H9 (cell line): ENCODE data around the gene BBS4. TPM values are rescaled to one million over a fixed set of nuclear protein-coding genes. Genes with fewer than 3 reads are reported as not detected.

Experiments used
- DNase-seq: peaks from one replicate; pipeline ENCODE4 v3.0.0-alpha.2; 2017
- H2AFZ ChIP-seq: one replicate; pipeline ENCODE4 v1.6.1; 2013; ENCODE audit warnings: mild to moderate bottlenecking, low read length, control low read depth, moderate library complexity
- H2AK5ac ChIP-seq: 2 replicates; pipeline ENCODE4 v1.6.1; 2013; ENCODE audit warnings: low read length, control low read depth, mixed read lengths; ENCODE audit not compliant: insufficient read length
- H2BK120ac ChIP-seq: one replicate; pipeline ENCODE4 v1.6.1; 2013; ENCODE audit warnings: low read depth, mild to moderate bottlenecking, low read length, control low read depth, inconsistent platforms; ENCODE audit not compliant: poor library complexity, severe bottlenecking
- H2BK12ac ChIP-seq: 2 replicates; pipeline ENCODE4 v1.6.1; 2013; ENCODE audit warnings: low read length, control low read depth, mixed read lengths, low read depth; ENCODE audit not compliant: insufficient read length
- H2BK15ac ChIP-seq: 2 replicates; pipeline ENCODE4 v1.6.1; 2013; ENCODE audit warnings: low read depth, low read length, control low read depth
- H2BK20ac ChIP-seq: one replicate; pipeline ENCODE4 v1.6.1; 2013; ENCODE audit warnings: low read depth, mild to moderate bottlenecking, low read length, control low read depth, inconsistent platforms; ENCODE audit not compliant: poor library complexity, severe bottlenecking
- H2BK5ac ChIP-seq: 2 replicates; pipeline ENCODE4 v1.6.1; 2013; ENCODE audit warnings: low read length, control low read depth, mixed read lengths; ENCODE audit not compliant: insufficient read length
- H3K14ac ChIP-seq: 2 replicates; pipeline ENCODE4 v1.6.1; 2013; ENCODE audit warnings: low read length, control low read depth; ENCODE audit not compliant: insufficient read depth
- H3K18ac ChIP-seq: 2 replicates; pipeline ENCODE4 v1.6.1; 2013; ENCODE audit warnings: low read depth, mild to moderate bottlenecking, mixed read lengths, low read length, control low read depth; ENCODE audit not compliant: insufficient read length
- H3K23ac ChIP-seq: 2 replicates; pipeline ENCODE4 v1.6.1; 2013; ENCODE audit warnings: low read length, control low read depth, mixed read lengths, low read depth; ENCODE audit not compliant: insufficient read length
- H3K23me2 ChIP-seq: 2 replicates; pipeline ENCODE4 v1.6.1; 2013; ENCODE audit warnings: low read depth, mild to moderate bottlenecking, mixed read lengths, low read length, control low read depth; ENCODE audit not compliant: insufficient read length, poor library complexity, severe bottlenecking
- H3K27ac ChIP-seq: 2 replicates; pipeline ENCODE4 v1.5.1; 2013; ENCODE audit warnings: low read length, control low read depth, mixed read lengths, low read depth; ENCODE audit not compliant: insufficient read length
- H3K27me3 ChIP-seq: 2 replicates; pipeline ENCODE4 v1.6.1; 2013; ENCODE audit warnings: low read length, control low read depth, inconsistent platforms; ENCODE audit not compliant: insufficient read depth
- H3K4ac ChIP-seq: 2 replicates; pipeline ENCODE4 v1.6.1; 2013; ENCODE audit warnings: low read depth, mild to moderate bottlenecking, control low read depth, inconsistent platforms, low read length, moderate library complexity
- H3K4me1 ChIP-seq: 2 replicates; pipeline ENCODE4 v1.6.1; 2013; ENCODE audit warnings: low read length, control low read depth, inconsistent platforms; ENCODE audit not compliant: insufficient read depth
- H3K4me2 ChIP-seq: 2 replicates; pipeline ENCODE4 v1.6.1; 2013; ENCODE audit warnings: low read length, control low read depth, mixed read lengths; ENCODE audit not compliant: insufficient read length, insufficient read depth
- H3K56ac ChIP-seq: 2 replicates; pipeline ENCODE4 v1.6.1; 2013; ENCODE audit warnings: low read depth, mild to moderate bottlenecking, mixed read lengths, low read length, control low read depth; ENCODE audit not compliant: insufficient read length
- H3K79me1 ChIP-seq: 2 replicates; pipeline ENCODE4 v1.6.1; 2013; ENCODE audit warnings: low read depth, mild to moderate bottlenecking, moderate library complexity, low read length, control low read depth, inconsistent platforms; ENCODE audit not compliant: insufficient read depth, poor library complexity, severe bottlenecking
- H3K79me2 ChIP-seq: 2 replicates; pipeline ENCODE4 v1.6.1; 2013; ENCODE audit warnings: low read length, control low read depth, inconsistent platforms; ENCODE audit not compliant: insufficient read depth
- H3K9ac ChIP-seq: 2 replicates; pipeline ENCODE4 v1.6.1; 2013; ENCODE audit warnings: low read length, control low read depth, mixed read lengths; ENCODE audit not compliant: insufficient read length; ENCODE audit errors: extremely low read depth
- H3K9me3 ChIP-seq: one replicate; pipeline ENCODE4 v1.6.1; 2013; ENCODE audit warnings: low read depth, low read length, inconsistent platforms; ENCODE audit not compliant: control insufficient read depth
- H3T11ph ChIP-seq: one replicate; pipeline ENCODE4 v1.6.1; 2013; ENCODE audit warnings: mild to moderate bottlenecking, low read length, control low read depth, inconsistent platforms
- H4K20me1 ChIP-seq: one replicate; pipeline ENCODE4 v1.6.1; 2013; ENCODE audit not compliant: control insufficient read depth, insufficient read length, insufficient read depth
- H4K5ac ChIP-seq: 2 replicates; pipeline ENCODE4 v1.6.1; 2013; ENCODE audit warnings: low read depth, mild to moderate bottlenecking, mixed read lengths, low read length, control low read depth; ENCODE audit not compliant: insufficient read length
- H4K8ac ChIP-seq: replicated peaks from 2 replicates; pipeline ENCODE4 v1.6.1; 2013; ENCODE audit warnings: low read length, control low read depth, mixed read lengths, low read depth; ENCODE audit not compliant: insufficient read length
- H4K91ac ChIP-seq: 2 replicates; pipeline ENCODE4 v1.6.1; 2013; ENCODE audit warnings: low read depth, mild to moderate bottlenecking, moderate library complexity, mixed read lengths, low read length, control low read depth; ENCODE audit not compliant: insufficient read length
- H3K27ac Mint-ChIP-seq, 3 experiments: 2 replicates in 2 of 3; 3 replicates in 1 of 3; pipeline ENCODE4 v1.8.0; 2020 to 2021; ENCODE audit warnings: mixed read lengths in 3 of 3, mild to moderate bottlenecking in 1 of 3, moderate library complexity in 1 of 3
- H3K27me3 Mint-ChIP-seq: 2 replicates; pipeline ENCODE4 v1.8.0; 2021; ENCODE audit warnings: low read depth, mild to moderate bottlenecking, moderate library complexity, mixed read lengths
- H3K36me3 Mint-ChIP-seq, 3 experiments: 2 replicates in 2 of 3; 3 replicates in 1 of 3; pipeline ENCODE4 v1.8.0; 2020 to 2021; ENCODE audit warnings: low read depth in 3 of 3, mixed read lengths in 3 of 3; ENCODE audit not compliant: insufficient read depth in 1 of 3
- H3K4me1 Mint-ChIP-seq, 2 experiments: 2 replicates each; pipeline ENCODE4 v1.8.0; 2020; ENCODE audit warnings: mixed read lengths in 2 of 2
- H3K4me3 Mint-ChIP-seq, 2 experiments: 2 replicates in 1 of 2; 3 replicates in 1 of 2; pipeline ENCODE4 v1.8.0; 2020 to 2021; ENCODE audit warnings: mild to moderate bottlenecking in 2 of 2, mixed read lengths in 2 of 2, moderate library complexity in 1 of 2
- H3K9me3 Mint-ChIP-seq, 2 experiments: 2 replicates in 1 of 2; 3 replicates in 1 of 2; pipeline ENCODE4 v1.8.0; 2020; ENCODE audit warnings: mild to moderate bottlenecking in 2 of 2, mixed read lengths in 2 of 2, moderate library complexity in 1 of 2
- CTCF ChIP-seq: fragments of 200-600 bp; sonication (generic); conservative IDR thresholded peaks from 3 replicates; pipeline ENCODE4 v1.8.0; 2021; ENCODE audit warnings: antibody characterized with exemption, mild to moderate bottlenecking
- WGBS: extraction: QIAGEN DNeasy Blood & Tissue Kit; methylation state at CpG from one replicate; pipeline ENCODE4 v1.1.7; 2013; ENCODE audit warnings: missing lambda C conversion rate, low lambda C conversion rate, mixed read lengths; ENCODE audit not compliant: insufficient read length; ENCODE audit errors: extremely low coverage; 5-methylcytosine and 5-hydroxymethylcytosine counted together
- total RNA-seq: library from RNA; stranded (reverse); gene quantifications from 2 replicates; pipeline ENCODE4 v1.2.1, GENCODE V29; 2021

BBS4 gene
- total RNA-seq, 1 experiment from 2014 or later, result 27.3 TPM

- Histone ChIP-seq H3K27ac (no peak overlapping the region), H2BK15ac (no peak overlapping the region)
Measured at GRCh38 chr15:72785432-72785831, 99.4 kb downstream of the BBS4 start.

More at GRCh38 chr15:72785432-72785831, 99.4 kb downstream of the BBS4 start:
- Mint-ChIP-seq H3K36me3 (peaks cover 0 to 4% (median 4%) of the 10 kb centered on the region in 3 experiments; a peak in 3 of 7 replicates), H3K4me1 (peaks cover 20 to 22% of the 10 kb centered on the region in 2 experiments), H3K27me3 (peaks cover 6% of the 10 kb centered on the region), H3K9me3 (no peaks in the 10 kb centered on the region), H3K4me3 (no peak overlapping the region), H3K27ac (no peak overlapping the region)
- Histone ChIP-seq H3K27me3 (no peaks in the 10 kb centered on the region), H3K79me1 (peaks cover 2% of the 10 kb centered on the region), H3K79me2 (peaks cover 15% of the 10 kb centered on the region; the same call in 1 of the 2 replicates), H2AK5ac (no peak overlapping the region), H2AFZ (no peak overlapping the region), H2BK5ac (no peak overlapping the region), H4K5ac (no peak overlapping the region), H3K9me3 (no peaks in the 10 kb centered on the region), H4K8ac (no peak overlapping the region), H3K4me1 (peaks cover 9% of the 10 kb centered on the region; the same call in 1 of the 2 replicates), H3K23me2 (peaks cover 3% of the 10 kb centered on the region), H2BK20ac (no peak overlapping the region), H2BK12ac (no peak overlapping the region), H4K20me1 (no peaks in the 10 kb centered on the region), H3K4ac (no peak overlapping the region), H3K14ac (no peak overlapping the region), H3K4me2 (no peak overlapping the region), H3T11ph (no peak overlapping the region), H3K18ac (no peak overlapping the region), H2BK120ac (no peak overlapping the region), H4K91ac (no peak overlapping the region), H3K56ac (no peak overlapping the region), H3K23ac (no peak overlapping the region), H3K9ac (no peak overlapping the region)
- no peak for TF ChIP-seq CTCF
- no peak for DNase-seq
- WGBS, result no CpG with 5 or more reads among the region's 4 CpGs
